Fibroblast of lung (primary cell): Measurements from ENCODE around the gene FSTL4. TPM values are rescaled to one million over a fixed set of nuclear protein-coding genes. Genes with fewer than 3 reads are reported as not detected.
A peak's percentile ranks its signal among the peaks of the same experiment; 100 is the strongest.

ENCODE experiments used
- DNase-seq, 2 donors: peaks; one replicate each; pipeline versions ENCODE4 v3.0.0 to v3.0.0-alpha.2; 2010; ENCODE audit warnings: low read depth in 2 of 2
- H2AFZ ChIP-seq: 2 replicates; pipeline ENCODE4 v1.5.1; 2012; ENCODE audit warnings: low read length, control low read depth, inconsistent platforms
- H3K27ac ChIP-seq: 2 replicates; pipeline ENCODE4 v1.5.1; 2011; ENCODE audit warnings: low read length, control low read depth; ENCODE audit not compliant: insufficient read depth
- H3K27me3 ChIP-seq: 2 replicates; pipeline ENCODE4 v1.5.1; 2011; ENCODE audit warnings: mild to moderate bottlenecking, low read length; ENCODE audit not compliant: control insufficient read depth, insufficient read depth
- H3K36me3 ChIP-seq: 2 replicates; pipeline ENCODE4 v1.5.1; 2011; ENCODE audit warnings: low read length; ENCODE audit not compliant: control insufficient read depth, insufficient read depth
- H3K4me1 ChIP-seq: 2 replicates; pipeline ENCODE4 v1.5.1; 2011; ENCODE audit warnings: low read length; ENCODE audit not compliant: control insufficient read depth, insufficient read depth; ENCODE audit errors: extremely low read depth
- H3K4me2 ChIP-seq: 2 replicates; pipeline ENCODE4 v1.5.1; 2011; ENCODE audit warnings: low read length, control low read depth; ENCODE audit not compliant: insufficient read depth; ENCODE audit errors: extremely low read depth
- H3K4me3 ChIP-seq, 4 experiments: fragments of 200-600 bp in 1 of 4; sonication (generic) in 1 of 4; replicated peaks in 1 of 4; 2 replicates each; pipeline ENCODE4 v1.5.1; 2011 to 2016; ENCODE audit warnings: low read length in 4 of 4, low read depth in 3 of 4, mild to moderate bottlenecking in 3 of 4, control low read depth in 2 of 4, inconsistent platforms in 1 of 4, mixed read lengths in 1 of 4; ENCODE audit not compliant: insufficient read depth in 1 of 4; ENCODE audit errors: control extremely low read depth in 1 of 4
- H3K79me2 ChIP-seq: 2 replicates; pipeline ENCODE4 v1.5.1; 2012; ENCODE audit warnings: mild to moderate bottlenecking, low read length, inconsistent platforms; ENCODE audit not compliant: control insufficient read depth, insufficient read depth
- H3K9ac ChIP-seq: 2 replicates; pipeline ENCODE4 v1.5.1; 2011; ENCODE audit warnings: mild to moderate bottlenecking, low read length, control low read depth; ENCODE audit not compliant: insufficient read depth
- H3K9me3 ChIP-seq: 2 replicates; pipeline ENCODE4 v1.5.1; 2012; ENCODE audit warnings: low read depth, low read length; ENCODE audit not compliant: control insufficient read depth, insufficient read depth
- H4K20me1 ChIP-seq: 2 replicates; pipeline ENCODE4 v1.5.1; 2011; ENCODE audit warnings: low read length; ENCODE audit not compliant: control insufficient read depth, insufficient read depth; ENCODE audit errors: extremely low read depth
- CTCF ChIP-seq, 2 donors: IDR thresholded peaks in 1 of 2; conservative IDR thresholded peaks in 1 of 2; 1 replicate in 1 of 2; 2 replicates in 1 of 2; pipeline ENCODE4 v1.5.1; 2011 to 2012; ENCODE audit warnings: low read length in 2 of 2, control low read depth in 1 of 2, inconsistent platforms in 1 of 2, low read depth in 1 of 2, mild to moderate bottlenecking in 1 of 2
- EZH2 ChIP-seq: IDR thresholded peaks from 2 replicates; pipeline ENCODE4 v1.5.1; 2012; ENCODE audit warnings: low read length, control low read depth, mild to moderate bottlenecking; ENCODE audit errors: missing control alignments
- polyA plus RNA-seq, 2 donors: library from polyadenylated mRNA; depleted of rRNA in 1 of 2; stranded (reverse) in 1 of 2; unstranded in 1 of 2; fragments of >200 nt; gene quantifications; 2 replicates each; pipeline ENCODE4 v1.2.1, GENCODE V29; 2011 to 2012; ENCODE audit warnings: missing spikeins in 1 of 2
- total RNA-seq: library from RNA; depleted of rRNA; stranded (reverse); fragments of >200 nt; gene quantifications from 2 replicates; pipeline ENCODE4 v1.2.1, GENCODE V29; 2014

FSTL4 gene
- total and polyA plus RNA-seq, 2 donors (not counting 1 experiment from before 2014, with no cell fraction given): 0.17 to 0.33 TPM

GRCh38 chr5:133290669-133291240, 321.6 kb downstream of the FSTL4 start:
- Histone ChIP-seq H3K79me2 (no peaks in the 10 kb centered on the region), H3K4me1 (no peaks in the 10 kb centered on the region), H3K27ac (no peak overlapping the region), H3K4me3 (no peak overlapping the region), H3K4me2 (no peak overlapping the region), H4K20me1 (no peaks in the 10 kb centered on the region), H3K27me3 (no peaks in the 10 kb centered on the region), H3K36me3 (no peaks in the 10 kb centered on the region), H2AFZ (no peak overlapping the region), H3K9ac (no peak overlapping the region), H3K9me3 (no peaks in the 10 kb centered on the region)
- peak in 1 of 2 donors; percentile 13 for DNase-seq
- no peak for TF ChIP-seq EZH2
- TF ChIP-seq CTCF (conservative IDR thresholded peaks at IDR 0.05 in 1 of 2, IDR thresholded peaks at IDR 0.05 in 1 of 2; ENCODE audit: low read depth in 1 of 2, low read length in 2 of 2): no peak

- Histone ChIP-seq H3K27me3 (no peaks in the 10 kb centered on the region), H3K36me3 (no peaks in the 10 kb centered on the region), H3K79me2 (no peaks in the 10 kb centered on the region), H3K4me2 (no peak overlapping the region), H3K4me3 (no peak overlapping the region), H4K20me1 (no peaks in the 10 kb centered on the region), H3K9me3 (no peaks in the 10 kb centered on the region), H3K9ac (no peak overlapping the region), H3K4me1 (no peaks in the 10 kb centered on the region), H3K27ac (no peak overlapping the region), H2AFZ (no peak overlapping the region)
- TF ChIP-seq EZH2: no peak
- TF ChIP-seq CTCF (conservative IDR thresholded peaks at IDR 0.05 in 1 of 2, IDR thresholded peaks at IDR 0.05 in 1 of 2; ENCODE audit: low read depth in 1 of 2, low read length in 2 of 2): no peak
- DNase-seq: no peak
Measured at GRCh38 chr5:133289686-133290367, 322.5 kb downstream of the FSTL4 start.

GRCh38 chr5:133287500-133287899, 324.8 kb downstream of the FSTL4 start:
- H3K4me2 ChIP-seq: no peak overlapping the region
- no peak for TF ChIP-seq EZH2
- TF ChIP-seq CTCF (conservative IDR thresholded peaks at IDR 0.05 in 1 of 2, IDR thresholded peaks at IDR 0.05 in 1 of 2; ENCODE audit: low read depth in 1 of 2, low read length in 2 of 2): peak; percentile 56 to 63
- peak; percentile 31 to 34 for DNase-seq
- H4K20me1 ChIP-seq: no peaks in the 10 kb centered on the region
- no peaks in the 10 kb centered on the region for H3K79me2 ChIP-seq
- no peak overlapping the region for H3K4me3 ChIP-seq
- H3K4me1 ChIP-seq: no peaks in the 10 kb centered on the region
- no peaks in the 10 kb centered on the region for H3K27me3 ChIP-seq
- no peaks in the 10 kb centered on the region for H3K36me3 ChIP-seq
- no peaks in the 10 kb centered on the region for H3K9me3 ChIP-seq
- H2AFZ ChIP-seq: no peak overlapping the region
- H3K9ac ChIP-seq: no peak overlapping the region
- no peak overlapping the region for H3K27ac ChIP-seq
